Stimulated activated CD4-positive, alpha-beta T cell treated with anti-CD3 and anti-CD28 coated beads, Interleukin-1b, Interleukin-23, amount 100 ng/mL, for 24 hours (primary cell): Measurements from ENCODE around the gene MOB3C.
"Not testable (repeated sequence)": the region's sequence is repeated elsewhere in the genome, so short reads cannot be mapped to it uniquely, and the experiment has no call there.

Source experiments
- DNase-seq, 4 experiments: peaks; one replicate each; pipeline ENCODE4 v3.0.0-alpha.2; 2020; ENCODE audit warnings: low read depth in 4 of 4, low spot score in 1 of 4

Gene MOB3C

DNA sequence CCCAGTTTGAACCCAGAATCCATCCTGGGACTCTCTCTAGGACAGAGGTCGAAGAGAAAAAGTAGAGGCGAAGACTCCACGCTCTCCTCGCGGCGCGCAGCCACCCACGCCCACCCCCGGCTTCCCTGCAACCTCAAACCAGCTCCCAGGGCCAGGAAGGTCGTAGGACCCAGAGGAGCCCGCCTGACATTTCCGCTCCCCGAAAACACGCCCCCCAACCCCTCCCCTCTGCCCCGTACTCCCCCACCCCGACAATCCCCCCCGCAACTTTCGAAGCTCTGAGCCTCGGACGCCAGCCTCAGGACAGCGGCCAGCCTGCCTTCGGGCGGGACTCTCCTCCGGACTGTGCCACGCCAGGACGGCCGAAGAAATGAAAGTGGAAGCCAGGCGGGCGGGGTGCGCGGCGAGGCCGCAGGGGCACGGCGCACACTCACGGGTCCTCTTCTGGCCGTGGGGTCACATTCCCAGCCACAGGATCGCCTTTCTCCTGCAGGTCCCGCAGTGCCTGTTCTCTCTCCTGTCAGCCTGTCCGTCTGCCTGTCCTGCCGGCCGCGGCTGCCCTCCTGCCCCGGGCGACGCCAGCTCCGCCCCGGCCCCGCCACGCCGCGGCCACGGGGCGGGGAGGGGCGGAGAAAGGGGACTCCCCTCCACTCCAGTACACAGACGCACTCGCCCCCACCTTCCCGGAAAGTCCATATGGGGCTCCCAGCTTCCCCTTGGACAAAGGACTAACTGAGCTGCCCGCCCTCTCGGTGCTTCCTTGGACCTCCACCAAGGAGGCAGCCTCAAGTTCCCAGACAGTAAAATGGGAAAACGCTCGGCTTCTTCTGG, at the start of gene MOB3C:
Gene MOB3C, minus strand, starts transcription at position 535 of the 831 bp plus-strand sequence. CDS start 3,490 bp downstream, outside the sequence.
- peak; percentile 31 to 52 (median 40) for DNase-seq

DNA sequence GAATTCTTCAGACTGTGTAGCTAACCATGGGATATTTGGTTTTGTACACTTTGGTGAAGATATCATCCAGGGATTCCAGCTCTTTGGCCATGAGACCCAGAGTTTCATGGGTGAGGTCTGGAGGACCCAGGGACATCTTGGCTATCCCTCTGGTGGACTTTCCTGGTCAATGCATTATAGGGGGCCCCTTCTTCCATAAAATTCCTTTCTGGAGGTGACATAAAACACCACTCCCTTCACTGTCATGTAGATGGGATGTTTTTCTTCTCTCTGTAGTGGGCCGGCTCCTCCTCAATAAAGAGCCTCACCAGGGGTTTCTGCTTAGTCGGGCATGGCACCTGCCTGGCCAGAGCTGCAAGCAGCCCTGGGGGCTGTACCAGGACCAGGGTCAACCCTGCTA, 49.4 kb upstream of the MOB3C start:
- no peak for DNase-seq

DNA sequence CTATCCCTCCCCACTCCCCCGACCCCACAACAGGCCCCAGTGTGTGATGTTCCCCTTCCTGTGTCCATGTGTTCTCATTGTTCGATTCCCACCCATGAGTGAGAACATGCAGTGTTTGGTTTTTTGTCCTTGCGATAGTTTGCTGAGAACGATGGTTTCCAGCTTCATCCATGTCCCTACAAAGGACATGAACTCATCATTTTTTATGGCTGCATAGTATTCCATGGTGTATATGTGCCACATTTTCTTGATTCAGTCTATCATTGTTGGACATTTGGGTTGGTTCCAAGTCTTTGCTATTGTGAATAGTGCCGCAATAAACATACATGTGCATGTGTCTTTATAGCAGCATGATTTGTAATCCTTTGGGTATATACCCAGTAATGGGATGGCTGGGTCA, 46.3 kb upstream of the MOB3C start:
- DNase-seq, result not testable (repeated sequence)

DNA sequence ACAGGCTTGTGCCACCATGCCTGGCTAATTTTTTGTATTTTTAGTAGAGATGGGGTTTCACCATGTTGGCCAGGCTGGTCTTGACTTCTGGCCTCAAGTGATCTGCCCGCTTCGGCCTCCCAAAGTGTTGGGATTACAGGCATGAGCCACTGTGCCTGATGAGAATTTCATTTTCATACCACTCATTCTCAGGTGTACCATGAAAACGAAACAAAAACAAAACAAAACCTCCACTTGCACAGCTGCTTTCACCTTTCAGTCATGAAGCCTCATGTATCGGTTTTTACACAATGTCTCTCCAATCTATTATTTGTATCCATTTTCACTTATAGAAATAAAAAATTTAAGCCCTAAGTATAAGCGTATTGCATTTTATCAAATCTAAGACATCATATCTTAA, 43.5 kb upstream of the MOB3C start:
- not testable (repeated sequence) for DNase-seq

DNA sequence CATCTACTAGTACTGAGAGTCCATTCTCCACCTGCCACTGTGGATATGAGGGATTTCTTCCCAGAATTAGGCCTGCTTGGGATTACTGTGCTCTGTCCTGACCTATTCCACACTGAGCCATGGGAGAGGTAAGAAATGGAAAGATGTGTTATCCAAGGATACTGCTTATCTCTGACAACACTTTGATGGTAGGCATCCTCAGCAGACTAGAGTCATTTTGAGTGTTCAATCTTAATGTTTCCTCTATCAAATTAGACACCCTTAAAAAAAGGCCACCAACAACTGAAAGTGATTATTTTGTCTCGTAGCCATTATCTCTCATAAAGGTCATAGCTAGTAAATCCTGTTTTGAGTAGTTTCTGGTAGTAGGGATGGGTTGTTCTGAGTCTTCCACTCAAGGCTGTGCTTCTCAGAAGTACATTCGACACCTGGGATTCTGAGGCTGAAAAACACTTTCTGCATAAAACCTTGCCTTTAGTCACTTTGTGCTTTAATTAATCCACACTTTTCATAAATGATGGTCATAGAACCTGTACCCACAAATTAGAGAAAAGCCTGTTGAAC, 42.8 kb upstream of the MOB3C start:
- DNase-seq, result no peak

DNA sequence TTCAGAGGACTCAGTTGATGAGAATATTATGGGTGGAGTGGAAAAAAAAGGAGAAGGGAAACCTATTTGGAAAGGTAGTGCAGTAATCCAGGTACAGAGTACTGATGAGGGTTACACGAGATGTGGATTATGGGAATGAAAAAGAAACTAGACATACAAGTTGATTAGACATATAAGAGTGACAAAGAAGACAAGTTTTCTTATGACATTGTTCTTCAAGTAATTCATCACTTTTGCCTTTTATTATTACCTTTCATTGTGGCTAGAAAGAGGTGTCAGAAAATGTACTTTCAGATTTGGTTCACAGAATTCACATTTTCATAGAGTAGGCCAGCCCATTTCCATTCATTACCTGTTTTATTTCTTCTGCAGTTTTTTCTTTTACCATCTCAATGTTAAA, 41.2 kb upstream of the MOB3C start:
- no peak for DNase-seq

DNA sequence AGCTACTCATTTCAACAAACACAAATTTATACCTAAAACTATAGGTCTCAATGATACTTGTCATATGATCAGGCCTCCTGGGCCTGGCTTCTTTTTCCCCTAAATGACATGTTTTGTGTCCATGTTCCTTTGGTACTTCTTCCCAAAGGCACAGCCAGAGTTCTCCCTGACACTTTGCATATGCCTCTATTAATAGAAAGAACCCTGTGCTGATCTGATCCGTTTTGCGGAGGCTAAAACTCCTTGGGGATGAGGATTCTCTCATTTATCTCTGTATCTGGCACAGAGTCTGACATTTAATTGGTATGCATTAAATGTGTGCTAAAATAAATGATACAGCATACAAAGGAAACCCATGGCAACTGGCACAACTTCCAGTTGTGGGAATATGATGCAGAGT, 40.0 kb upstream of the MOB3C start:
- DNase-seq, result no peak

DNA sequence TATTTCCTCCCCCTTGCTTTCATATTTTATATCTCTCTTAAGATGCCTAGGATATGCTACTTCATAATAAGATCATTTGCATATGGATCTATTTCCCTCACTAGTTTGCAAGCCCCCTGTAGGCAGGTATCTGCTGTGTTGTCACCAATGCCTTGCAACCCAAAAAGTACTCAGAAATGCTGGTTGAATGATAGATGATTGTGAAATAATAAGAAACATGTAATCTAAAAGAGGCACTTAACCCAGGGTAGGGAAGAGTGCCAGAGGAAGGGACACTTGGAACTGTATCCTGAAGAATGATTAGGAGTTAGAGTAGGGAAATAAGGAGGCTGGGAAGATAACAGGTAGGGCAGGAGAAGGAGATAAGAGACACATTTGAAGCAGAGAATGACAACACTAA, 39.2 kb upstream of the MOB3C start:
- no peak for DNase-seq

DNA sequence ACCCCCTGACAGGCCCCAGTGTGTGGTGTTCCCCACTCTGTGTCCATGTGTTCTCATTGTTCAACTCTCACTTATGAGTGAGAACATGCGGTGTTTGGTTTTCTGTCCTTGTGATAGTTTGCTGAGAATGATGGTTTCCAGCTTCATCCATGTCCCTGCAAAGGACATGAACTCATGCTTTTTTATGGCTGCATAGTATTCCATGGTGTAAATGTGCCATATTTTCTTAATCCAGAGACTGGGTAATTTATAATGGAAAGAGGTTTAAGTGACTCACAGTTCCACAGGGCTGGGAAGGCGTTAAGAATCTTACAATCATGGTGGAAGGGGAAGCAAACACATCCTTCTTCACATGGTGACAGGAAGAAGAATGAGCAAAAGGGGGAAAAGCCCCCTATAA, 38.1 kb upstream of the MOB3C start:
- DNase-seq, result not testable (repeated sequence)

DNA sequence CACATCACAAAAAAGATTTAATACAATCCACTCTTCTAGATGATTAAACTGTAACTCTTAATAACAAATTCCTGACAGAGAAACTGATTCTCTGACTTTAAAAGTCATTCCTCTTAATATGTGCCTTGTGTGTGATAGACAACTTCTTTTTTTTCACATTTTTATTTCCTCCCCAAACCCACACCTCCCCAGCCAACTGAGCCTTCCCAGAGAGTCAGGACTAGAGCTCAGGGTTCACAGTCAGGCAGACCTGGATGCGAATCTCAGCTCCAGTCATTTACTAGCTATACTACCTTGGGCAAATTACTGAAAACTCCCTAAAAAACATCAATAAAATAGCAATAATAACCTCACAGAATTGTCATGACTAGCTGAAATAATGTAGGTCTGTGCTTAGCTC, 37.4 kb upstream of the MOB3C start:
- no peak for DNase-seq

DNA sequence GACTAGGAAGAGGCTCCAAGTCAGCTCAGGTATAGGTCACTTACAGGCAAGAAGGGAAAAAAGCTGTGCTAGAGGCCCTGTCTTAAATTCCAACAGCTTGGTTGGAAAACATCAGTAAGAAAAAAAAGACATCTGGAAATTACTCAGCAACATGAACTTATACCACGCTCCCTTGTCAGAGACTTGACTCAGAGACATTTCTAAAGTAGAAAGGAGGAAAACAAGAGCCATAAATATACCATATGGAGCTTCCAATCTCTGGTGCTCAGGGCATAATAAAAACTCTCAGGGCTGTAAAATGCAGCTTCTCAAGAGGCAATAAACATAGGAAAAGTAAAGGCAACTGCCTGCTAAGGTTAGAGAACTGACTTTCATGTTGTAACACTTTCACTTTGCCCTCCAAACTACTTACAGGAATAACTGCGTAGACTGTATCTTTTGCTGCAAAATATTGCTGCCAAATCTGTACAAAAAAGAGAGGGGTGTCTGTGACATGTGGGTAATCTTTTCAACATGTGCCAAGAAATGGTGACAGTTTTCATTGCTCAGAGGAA, 36.9 kb upstream of the MOB3C start:
- no peak for DNase-seq

DNA sequence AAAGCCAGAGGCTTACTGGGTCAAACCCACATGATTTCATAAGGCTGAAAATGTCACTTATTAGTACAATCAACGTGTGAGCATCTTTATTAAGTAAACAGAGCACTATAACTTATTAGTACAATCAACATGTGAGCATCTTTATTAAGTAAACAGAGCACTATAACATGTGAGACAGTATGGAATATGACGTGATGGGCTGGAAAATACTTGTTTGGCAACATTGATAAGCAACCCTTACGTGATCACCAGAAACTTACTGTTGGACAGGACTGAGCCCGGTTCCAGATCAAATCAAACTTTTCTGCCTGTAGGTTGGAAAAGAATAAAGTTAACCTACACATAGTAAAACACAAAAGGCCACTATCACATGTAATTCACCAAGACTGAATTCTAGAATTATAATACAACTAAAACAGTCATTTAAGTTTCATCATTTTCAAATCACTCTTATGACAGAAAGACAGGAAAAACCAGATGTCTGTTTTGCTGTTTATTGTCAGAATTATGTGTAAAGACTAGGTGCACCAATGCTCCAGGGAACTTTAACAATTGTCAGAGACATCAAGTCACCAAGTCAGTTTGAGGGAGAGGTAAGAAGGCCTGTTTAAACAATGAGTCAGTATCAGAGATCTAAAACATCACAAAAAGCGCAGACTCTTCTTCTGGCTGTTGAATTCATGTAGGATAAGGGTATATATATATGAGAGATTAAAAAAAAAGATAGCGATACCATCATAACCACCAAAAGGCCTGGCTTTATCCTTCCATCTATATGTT, 35.9 kb upstream of the MOB3C start:
- DNase-seq, result no peak

DNA sequence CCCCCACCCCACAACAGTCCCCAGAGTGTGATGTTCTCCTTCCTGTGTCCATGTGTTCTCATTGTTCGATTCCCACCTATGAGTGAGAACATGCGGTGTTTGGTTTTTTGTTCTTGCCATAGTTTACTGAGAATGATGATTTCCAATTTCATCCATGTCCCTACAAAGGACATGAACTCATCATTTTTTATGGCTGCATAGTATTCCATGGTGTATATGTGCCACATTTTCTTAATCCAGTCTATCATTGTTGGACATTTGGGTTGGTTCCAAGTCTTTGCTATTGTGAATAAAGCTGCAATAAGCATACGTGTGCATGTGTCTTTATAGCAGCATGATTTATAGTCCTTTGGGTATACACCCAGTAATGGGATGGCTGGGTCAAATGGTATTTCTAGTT, 34.5 kb upstream of the MOB3C start:
- DNase-seq, result not testable (repeated sequence)

DNA sequence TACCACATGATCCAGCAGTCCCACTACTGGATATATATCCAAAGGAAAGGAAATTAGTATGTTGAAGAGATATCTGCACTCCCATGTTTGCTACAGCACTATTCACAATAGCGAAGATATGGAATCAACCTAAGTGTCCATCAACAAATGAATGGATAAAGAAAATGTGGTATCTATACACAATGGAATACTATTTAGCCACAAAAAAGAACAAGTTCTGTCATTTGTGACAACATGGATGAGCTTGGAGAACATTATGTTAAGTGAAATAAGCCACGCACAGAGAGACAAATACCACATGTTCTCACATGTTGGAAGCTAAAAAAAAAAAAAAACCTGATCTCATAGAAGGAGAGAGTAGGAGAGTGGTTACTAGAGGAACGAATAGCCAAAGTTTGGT, 33.9 kb upstream of the MOB3C start:
- no peak for DNase-seq

DNA sequence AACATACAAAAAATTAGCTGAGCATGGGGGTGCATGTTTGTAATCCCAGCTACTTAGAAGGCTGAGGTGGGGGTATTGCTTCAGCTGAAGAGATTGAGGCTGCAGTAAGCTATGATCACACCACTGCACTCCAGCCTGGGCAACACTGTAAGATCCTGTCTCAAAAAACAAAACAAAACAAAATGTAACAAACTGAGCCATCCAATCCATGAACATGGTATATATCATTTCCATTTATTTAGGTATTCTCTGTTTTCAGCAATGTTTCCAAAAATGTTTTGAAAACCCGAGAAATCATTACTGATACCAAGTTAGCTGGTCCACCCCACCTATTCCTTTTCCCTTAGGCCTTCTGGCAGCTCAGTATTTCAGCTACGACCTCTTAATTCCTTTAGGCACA, 33.2 kb upstream of the MOB3C start:
- no peak for DNase-seq

DNA sequence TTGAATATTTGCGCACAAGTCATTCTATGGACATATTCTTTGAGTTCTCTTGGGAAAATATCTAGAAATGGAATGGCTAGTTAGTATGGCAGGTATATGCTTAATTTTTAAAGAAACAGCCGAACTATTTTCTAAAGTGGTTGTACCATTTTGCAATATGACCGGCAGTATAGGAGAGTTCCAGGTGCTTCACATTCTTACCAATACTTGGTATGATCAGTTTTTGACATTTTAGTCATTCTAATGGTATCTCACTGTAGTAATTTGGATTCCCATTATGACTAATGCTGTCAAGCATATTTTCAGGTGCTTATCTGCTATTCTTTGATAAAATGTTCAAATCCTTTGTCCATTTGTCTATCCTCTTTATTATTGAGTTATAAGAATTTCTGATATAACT, 31.0 kb upstream of the MOB3C start:
- DNase-seq, result no peak

DNA sequence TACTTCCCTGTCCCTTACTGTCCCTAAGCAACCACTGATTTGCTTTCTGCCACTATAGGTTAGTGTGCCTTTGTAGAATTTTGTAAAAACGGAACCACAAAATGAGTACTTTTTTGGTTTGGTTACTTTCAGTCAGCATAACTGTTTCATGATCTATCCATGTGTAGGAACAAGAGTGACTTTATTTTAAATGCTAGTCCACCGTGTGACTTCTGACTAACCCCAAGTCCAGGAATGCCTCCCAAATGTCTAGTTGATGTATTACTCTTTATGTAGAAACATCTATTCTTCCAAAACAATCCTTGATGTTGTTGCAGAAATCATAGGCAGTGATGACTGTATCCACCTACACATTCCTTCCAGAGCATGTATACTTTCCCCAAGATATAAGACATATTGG, 30.2 kb upstream of the MOB3C start:
- no peak for DNase-seq

DNA sequence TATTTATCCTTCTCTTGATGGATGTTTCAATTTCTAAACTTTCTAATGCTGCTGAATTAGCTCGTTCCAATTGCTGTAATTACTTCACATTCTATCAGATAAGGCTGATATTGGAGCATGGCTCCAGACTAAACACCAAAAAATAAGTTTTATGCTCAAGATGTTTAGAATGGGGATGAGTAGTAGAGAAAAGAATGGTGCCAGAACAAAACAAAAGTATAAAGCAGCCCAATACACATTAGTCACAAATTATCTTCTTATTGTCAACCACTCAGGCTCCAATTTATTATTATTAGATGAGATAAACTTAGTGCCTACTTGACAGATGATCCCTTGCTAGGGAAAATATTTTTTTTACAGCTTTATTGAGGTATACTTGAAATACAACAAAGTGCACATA, 29.7 kb upstream of the MOB3C start:
- no peak for DNase-seq

DNA sequence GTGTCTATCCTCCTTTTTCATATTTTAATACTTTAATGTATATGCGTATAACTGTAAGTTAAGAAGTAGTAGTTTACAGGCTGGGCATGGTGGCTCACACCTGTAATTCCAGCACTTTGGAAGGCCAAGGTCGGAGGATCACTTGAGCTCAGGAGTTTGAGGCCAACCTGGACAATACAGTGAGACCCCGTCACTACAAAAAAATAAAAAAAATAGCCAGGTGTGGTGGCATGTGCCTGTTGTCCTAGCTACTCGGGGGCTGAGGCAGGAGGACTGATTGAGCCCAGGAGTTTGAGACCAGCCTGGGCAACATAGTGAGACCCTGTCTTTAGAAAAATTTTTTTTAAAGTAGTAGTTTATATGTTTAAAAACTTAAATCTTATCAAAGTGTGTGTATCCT, 29.2 kb upstream of the MOB3C start:
- no peak for DNase-seq

DNA sequence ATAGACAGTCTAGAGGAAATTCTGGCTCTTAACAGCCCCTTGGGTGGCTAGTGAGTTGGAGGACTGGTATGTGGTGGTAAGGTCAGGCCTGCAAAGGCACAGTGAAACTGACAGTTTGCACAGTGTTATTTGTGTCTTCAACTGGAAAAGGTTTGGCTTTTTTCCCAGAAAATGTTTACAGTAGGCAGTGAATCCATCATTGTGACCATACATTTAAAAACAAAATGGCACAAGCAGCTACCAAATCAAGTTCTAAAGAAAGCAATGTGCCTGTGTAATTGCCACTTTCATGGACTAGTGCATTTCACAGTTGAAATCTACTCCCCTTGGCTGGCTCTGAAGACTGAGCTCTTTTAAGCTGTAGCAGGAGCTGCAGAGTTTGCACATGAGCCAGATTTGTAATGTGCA, 26.8 kb upstream of the MOB3C start:
- no peak for DNase-seq

DNA sequence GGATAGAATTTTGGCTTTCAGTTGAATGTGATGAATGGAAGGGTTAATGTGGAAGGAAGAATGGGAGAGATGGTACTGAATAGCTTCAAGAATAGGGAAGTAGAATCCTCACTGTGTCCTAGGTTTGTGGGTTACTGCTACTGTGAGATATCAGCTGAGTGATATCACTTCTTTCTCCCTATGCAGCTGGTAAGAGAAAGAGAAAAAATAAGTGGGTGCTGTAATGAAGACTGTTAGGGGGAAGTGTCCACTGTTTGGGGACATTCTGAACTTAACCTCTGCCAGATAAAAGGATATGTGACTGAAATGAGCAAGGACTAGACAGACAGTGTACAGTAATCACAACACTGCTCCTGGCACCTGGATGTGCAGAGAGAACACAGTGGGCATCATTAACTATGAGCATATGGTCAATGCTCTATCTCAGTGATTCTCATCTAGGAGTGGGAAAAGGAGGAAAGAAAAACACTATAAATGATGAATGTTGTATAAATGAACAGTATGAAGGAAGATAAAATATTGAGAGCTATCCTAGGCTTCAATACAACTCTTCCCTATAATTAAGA, 25.6 kb upstream of the MOB3C start:
- DNase-seq, result no peak

DNA sequence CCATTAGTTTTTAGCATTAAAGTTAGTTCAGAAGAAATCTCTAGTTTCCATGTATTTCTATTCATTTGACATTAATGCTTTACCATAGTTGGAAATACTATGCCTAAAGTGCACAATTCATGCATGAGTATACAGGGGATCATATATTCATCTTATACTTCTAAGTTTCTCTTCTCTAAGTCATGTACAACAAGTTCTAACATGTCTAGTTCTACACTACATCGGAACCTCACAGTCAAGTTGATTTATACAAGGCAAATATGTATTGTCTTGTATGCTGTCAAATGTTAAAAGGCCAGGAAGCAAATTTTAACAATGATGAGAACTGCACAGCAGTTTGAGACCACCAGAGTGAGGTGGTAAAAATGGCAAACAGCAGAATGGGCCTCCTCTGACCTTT, 22.9 kb upstream of the MOB3C start:
- DNase-seq, result no peak
